WTC11 (cell line): ENCODE measurements around the gene AKT3. TPM values are rescaled to one million over a fixed set of nuclear protein-coding genes. Genes with fewer than 3 reads are reported as not detected.

Experiments used
- ATAC-seq: fragments of 200-7000 bp; cut with Tn5 transposase; 2 replicates; pipeline ENCODE4 v1.10.0; 2021; ENCODE audit warnings: mild to moderate bottlenecking, moderate library complexity
- CTCF ChIA-PET: fragments of 300-600 bp; sonication (Branson Sonifier 250); formaldehyde crosslinking; loops from one replicate; lab custom pipeline; 2021; ENCODE audit warnings: antibody characterized with exemption; lab: Charles Lee
- POLR2A ChIA-PET: fragments of 350-600 bp; sonication (Branson Sonifier 250); formaldehyde crosslinking; loops from one replicate; lab custom pipeline; 2021; ENCODE audit warnings: antibody characterized with exemption; lab: Charles Lee
- DNase-seq: peaks from one replicate; pipeline ENCODE4 v3.0.0; 2021; ENCODE audit warnings: low spot score
- H3K27ac Mint-ChIP-seq: 2 replicates; pipeline ENCODE4 v1.8.0; 2021; ENCODE audit warnings: mixed read lengths
- H3K27me3 Mint-ChIP-seq: 2 replicates; pipeline ENCODE4 v1.8.0; 2021; ENCODE audit warnings: low read depth, mild to moderate bottlenecking, moderate library complexity, mixed read lengths
- H3K36me3 Mint-ChIP-seq: 2 replicates; pipeline ENCODE4 v1.8.0; 2021; ENCODE audit warnings: mixed read lengths
- H3K4me1 Mint-ChIP-seq: 2 replicates; pipeline ENCODE4 v1.8.0; 2022; ENCODE audit warnings: mixed read lengths
- H3K4me3 Mint-ChIP-seq: 2 replicates; pipeline ENCODE4 v1.8.0; 2021; ENCODE audit warnings: mild to moderate bottlenecking, moderate library complexity, mixed read lengths
- H3K9me3 Mint-ChIP-seq: 2 replicates; pipeline ENCODE4 v1.8.0; 2021; ENCODE audit warnings: mixed read lengths
- ATF2 ChIP-seq: sonication (generic); formaldehyde crosslinking; IDR thresholded peaks from 2 replicates; pipeline ENCODE4 v1.8.1; 2022; ENCODE audit warnings: low read depth, missing genetic modification reagents, borderline replicate concordance
- CBFB ChIP-seq: sonication (generic); formaldehyde crosslinking; IDR thresholded peaks from 2 replicates; pipeline ENCODE4 v1.8.1; 2022; ENCODE audit warnings: mild to moderate bottlenecking, low read depth, missing genetic modification reagents
- CREB1 ChIP-seq: sonication (generic); formaldehyde crosslinking; IDR thresholded peaks from 2 replicates; pipeline ENCODE4 v1.8.0; 2023; ENCODE audit warnings: mild to moderate bottlenecking, missing genetic modification reagents
- EMX1 ChIP-seq: fragments of 250-450 bp; sonication (Bioruptor Pico); IDR thresholded peaks from 2 replicates; pipeline ENCODE4 v1.8.0; 2021; ENCODE audit warnings: mild to moderate bottlenecking
- ESRRA ChIP-seq: sonication (generic); formaldehyde crosslinking; IDR thresholded peaks from 2 replicates; pipeline ENCODE4 v1.8.1; 2022; ENCODE audit warnings: mild to moderate bottlenecking, missing genetic modification reagents, borderline replicate concordance
- FOXP1 ChIP-seq: sonication (generic); formaldehyde crosslinking; IDR thresholded peaks from 2 replicates; pipeline ENCODE4 v1.8.0; 2022; ENCODE audit warnings: missing genetic modification reagents, mild to moderate bottlenecking, moderate library complexity, borderline replicate concordance
- GRHL2 ChIP-seq: fragments of 250-450 bp; sonication (Bioruptor Pico); IDR thresholded peaks from 2 replicates; pipeline ENCODE4 v1.8.0; 2022; ENCODE audit warnings: mild to moderate bottlenecking, moderate library complexity; ENCODE audit not compliant: insufficient replicate concordance, severe bottlenecking
- HMGA2 ChIP-seq: fragments of 250-450 bp; sonication (Bioruptor Pico); IDR thresholded peaks from 2 replicates; pipeline ENCODE4 v1.4.0; 2021; ENCODE audit warnings: mild to moderate bottlenecking, moderate library complexity
- HMGXB4 ChIP-seq: sonication (generic); formaldehyde crosslinking; IDR thresholded peaks from 2 replicates; pipeline ENCODE4 v1.8.1; 2023; ENCODE audit warnings: mild to moderate bottlenecking, moderate library complexity, missing genetic modification reagents
- NFE2L1 ChIP-seq: sonication (generic); formaldehyde crosslinking; IDR thresholded peaks from 2 replicates; pipeline ENCODE4 v1.8.1; 2023; ENCODE audit warnings: missing genetic modification reagents
- OVOL2 ChIP-seq: fragments of 250-450 bp; sonication (Bioruptor Pico); IDR thresholded peaks from 2 replicates; pipeline ENCODE4 v1.9.0; 2021; ENCODE audit warnings: mild to moderate bottlenecking, borderline replicate concordance
- SMAD3 ChIP-seq: sonication (generic); formaldehyde crosslinking; IDR thresholded peaks from 2 replicates; pipeline ENCODE4 v1.8.0; 2022; ENCODE audit warnings: missing genetic modification reagents, mild to moderate bottlenecking, borderline replicate concordance
- SMAD4 ChIP-seq: sonication (generic); formaldehyde crosslinking; IDR thresholded peaks from 2 replicates; pipeline ENCODE4 v1.8.0; 2022; ENCODE audit warnings: mild to moderate bottlenecking, missing genetic modification reagents
- ZBTB43 ChIP-seq: sonication (generic); formaldehyde crosslinking; IDR thresholded peaks from 2 replicates; pipeline ENCODE4 v1.8.1; 2023; ENCODE audit warnings: mild to moderate bottlenecking, missing genetic modification reagents
- ZNF423 ChIP-seq: fragments of 250-450 bp; sonication (Bioruptor Pico); IDR thresholded peaks from 2 replicates; pipeline ENCODE4 v2.1.2; 2022; ENCODE audit warnings: mild to moderate bottlenecking, moderate library complexity
- total RNA-seq: library from RNA; stranded (reverse); gene quantifications from 3 replicates; pipeline ENCODE4 v1.2.3, GENCODE V29; 2021
- TF ChIP-seq, protein P1 (sequence below): sonication (generic); formaldehyde crosslinking; IDR thresholded peaks from 2 replicates; pipeline ENCODE4 v1.8.0; 2022; ENCODE audit warnings: mild to moderate bottlenecking, missing genetic modification reagents
- TF ChIP-seq, protein P2 (sequence below): sonication (generic); formaldehyde crosslinking; IDR thresholded peaks from 2 replicates; pipeline ENCODE4 v1.8.1; 2022; ENCODE audit warnings: mild to moderate bottlenecking, moderate library complexity, missing genetic modification reagents

Gene AKT3
- total RNA-seq, 1 experiment from 2014 or later, result 38.5 TPM

DNA sequence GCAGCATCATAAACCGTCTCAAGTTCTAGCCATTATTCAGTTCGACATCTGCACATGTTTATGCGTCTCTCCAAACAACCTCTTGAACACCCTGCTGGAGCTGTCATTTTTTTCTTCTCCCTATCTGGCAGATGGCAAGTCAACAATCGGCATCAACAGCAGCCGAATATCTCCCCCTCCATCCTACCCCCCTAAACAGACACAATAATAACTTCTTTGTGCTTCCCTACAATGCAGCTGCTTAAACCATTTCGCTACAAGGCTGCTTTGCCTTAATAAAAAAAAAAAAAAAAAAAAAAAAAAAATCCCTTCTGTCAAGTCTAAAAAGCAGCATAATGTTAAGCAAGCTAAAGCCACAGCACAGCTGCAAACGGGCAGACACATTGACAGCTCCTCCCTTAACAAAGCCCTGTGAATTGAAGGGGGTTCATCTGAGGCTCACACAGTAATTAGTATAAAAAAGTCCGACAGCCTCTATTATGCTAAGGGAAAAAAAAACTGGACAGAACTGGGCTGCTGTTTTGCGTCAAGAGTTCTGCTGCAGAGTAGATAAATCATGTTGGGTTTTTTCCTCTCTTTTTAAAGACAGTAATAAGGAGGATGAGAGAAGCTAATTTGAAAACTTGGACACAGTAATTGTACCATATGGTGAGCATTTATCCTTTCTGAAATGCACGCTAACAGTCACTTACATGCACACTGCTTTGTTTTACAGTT, 136.4 kb downstream of the AKT3 start (continued):
- TF ChIP-seq, protein P1, sequence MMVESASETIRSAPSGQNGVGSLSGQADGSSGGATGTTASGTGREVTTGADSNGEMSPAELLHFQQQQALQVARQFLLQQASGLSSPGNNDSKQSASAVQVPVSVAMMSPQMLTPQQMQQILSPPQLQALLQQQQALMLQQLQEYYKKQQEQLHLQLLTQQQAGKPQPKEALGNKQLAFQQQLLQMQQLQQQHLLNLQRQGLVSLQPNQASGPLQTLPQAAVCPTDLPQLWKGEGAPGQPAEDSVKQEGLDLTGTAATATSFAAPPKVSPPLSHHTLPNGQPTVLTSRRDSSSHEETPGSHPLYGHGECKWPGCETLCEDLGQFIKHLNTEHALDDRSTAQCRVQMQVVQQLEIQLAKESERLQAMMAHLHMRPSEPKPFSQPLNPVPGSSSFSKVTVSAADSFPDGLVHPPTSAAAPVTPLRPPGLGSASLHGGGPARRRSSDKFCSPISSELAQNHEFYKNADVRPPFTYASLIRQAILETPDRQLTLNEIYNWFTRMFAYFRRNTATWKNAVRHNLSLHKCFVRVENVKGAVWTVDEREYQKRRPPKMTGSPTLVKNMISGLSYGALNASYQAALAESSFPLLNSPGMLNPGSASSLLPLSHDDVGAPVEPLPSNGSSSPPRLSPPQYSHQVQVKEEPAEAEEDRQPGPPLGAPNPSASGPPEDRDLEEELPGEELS, result no peak
- TF ChIP-seq HMGA2 (CRISPR knock-in tag), result no peak
- TF ChIP-seq, protein P2, sequence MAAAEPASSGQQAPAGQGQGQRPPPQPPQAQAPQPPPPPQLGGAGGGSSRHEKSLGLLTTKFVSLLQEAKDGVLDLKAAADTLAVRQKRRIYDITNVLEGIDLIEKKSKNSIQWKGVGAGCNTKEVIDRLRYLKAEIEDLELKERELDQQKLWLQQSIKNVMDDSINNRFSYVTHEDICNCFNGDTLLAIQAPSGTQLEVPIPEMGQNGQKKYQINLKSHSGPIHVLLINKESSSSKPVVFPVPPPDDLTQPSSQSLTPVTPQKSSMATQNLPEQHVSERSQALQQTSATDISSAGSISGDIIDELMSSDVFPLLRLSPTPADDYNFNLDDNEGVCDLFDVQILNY, result no peak

GRCh38 chr1:243712941-243713340, 137.1 kb downstream of the AKT3 start:
- H3K27ac Mint-ChIP-seq, result 0 out of 2 replicates have a peak overlapping the region, but pooled peaks have one; percentile 59
- H3K9me3 Mint-ChIP-seq, result no peaks in the 10 kb centered on the region
- ATAC-seq (no peak; the same call in 1 of the 2 replicates), DNase-seq (no peak)
- no peak for TF ChIP-seq CREB1 (CRISPR knock-in tag)
- TF ChIP-seq HMGXB4 (CRISPR knock-in tag), result no peak
- TF ChIP-seq ZNF423 (CRISPR knock-in tag), result no peak
- no peak for TF ChIP-seq CBFB (CRISPR knock-in tag)
- TF ChIP-seq SMAD3 (CRISPR knock-in tag), result no peak
- TF ChIP-seq GRHL2 (CRISPR knock-in tag), result no peak
- no peak for TF ChIP-seq ATF2 (CRISPR knock-in tag)
- no peak for TF ChIP-seq EMX1 (CRISPR knock-in tag)
- TF ChIP-seq ZBTB43 (CRISPR knock-in tag), result no peak
- no peak for TF ChIP-seq ESRRA (CRISPR knock-in tag)
- no peak for TF ChIP-seq SMAD4 (CRISPR knock-in tag)
- no peak for TF ChIP-seq NFE2L1 (CRISPR knock-in tag)
- TF ChIP-seq OVOL2, result no peak
- TF ChIP-seq FOXP1 (CRISPR knock-in tag), result no peak
- H3K36me3 Mint-ChIP-seq, result no peaks in the 10 kb centered on the region
- POLR2A ChIA-PET, result no interaction called here
- CTCF ChIA-PET, result interaction anchor here (0.8 to 1.3 kb wide), 3 partner anchors 13 to 369 kb away, joined by 3 to 7 read pairs (median 4); no protein-coding TSS in a partner anchor
- no peaks in the 10 kb centered on the region for H3K27me3 Mint-ChIP-seq
- peaks cover 57% of the 10 kb centered on the region for H3K4me1 Mint-ChIP-seq
- H3K4me3 Mint-ChIP-seq, result no peak overlapping the region
